ENCODE results near the gene LAX1.
"Not testable (repeated sequence)": the region's sequence is repeated elsewhere in the genome, so short reads cannot be mapped to it uniquely, and the experiment has no call there.

LAX1 gene

GRCh38 chr1:203765029-203765837 lies at the start of gene LAX1:
Gene LAX1 (plus strand): TSS chr1:203765183. CDS start chr1:203765566, 383 bp downstream.
- DNase-seq (ENCODE audit: low read depth in 2 of 2) = peak; percentile 54 to 68

GRCh38 chr1:203717120-203717519 lies 47.9 kb upstream of the LAX1 start:
- no peak for DNase-seq (ENCODE audit: low read depth in 2 of 2)

GRCh38 chr1:203720242-203720641 lies 44.7 kb upstream of the LAX1 start:
- DNase-seq (ENCODE audit: low read depth in 2 of 2) = no peak

- DNase-seq (ENCODE audit: low read depth in 2 of 2) = no peak
Observed at GRCh38 chr1:203722909-203723308, 42.1 kb upstream of the LAX1 start.

- no peak for DNase-seq (ENCODE audit: low read depth in 2 of 2)
Observed at GRCh38 chr1:203726417-203726867, 38.5 kb upstream of the LAX1 start.

- DNase-seq (ENCODE audit: low read depth in 2 of 2) = no peak
Observed at GRCh38 chr1:203733009-203733863, 31.7 kb upstream of the LAX1 start.

GRCh38 chr1:203742436-203742835 lies 22.5 kb upstream of the LAX1 start:
- DNase-seq (ENCODE audit: low read depth in 2 of 2) = no peak

GRCh38 chr1:203743091-203743571 lies 21.9 kb upstream of the LAX1 start:
- DNase-seq (ENCODE audit: low read depth in 2 of 2) = no peak

GRCh38 chr1:203744075-203744972 lies 20.7 kb upstream of the LAX1 start:
- DNase-seq (ENCODE audit: low read depth in 2 of 2) = no peak

- DNase-seq (ENCODE audit: low read depth in 2 of 2) = no peak
Observed at GRCh38 chr1:203746281-203746680, 18.7 kb upstream of the LAX1 start.

GRCh38 chr1:203751051-203751450 lies 13.9 kb upstream of the LAX1 start:
- DNase-seq (ENCODE audit: low read depth in 2 of 2) = no peak

- DNase-seq (ENCODE audit: low read depth in 2 of 2) = not testable (repeated sequence)
Observed at GRCh38 chr1:203751618-203752361, 13.2 kb upstream of the LAX1 start.

- DNase-seq (ENCODE audit: low read depth in 2 of 2) = no peak
Observed at GRCh38 chr1:203754455-203754864, 10.5 kb upstream of the LAX1 start.

- DNase-seq (ENCODE audit: low read depth in 2 of 2) = no peak
Observed at GRCh38 chr1:203756036-203756435, 8.9 kb upstream of the LAX1 start.

- DNase-seq (ENCODE audit: low read depth in 2 of 2) = not testable (repeated sequence)
Observed at GRCh38 chr1:203758749-203759148, 6.2 kb upstream of the LAX1 start.

GRCh38 chr1:203760506-203760905 lies 4.5 kb upstream of the LAX1 start:
- no peak for DNase-seq (ENCODE audit: low read depth in 2 of 2)

GRCh38 chr1:203761958-203762357 lies 3.0 kb upstream of the LAX1 start:
- not testable (repeated sequence) for DNase-seq (ENCODE audit: low read depth in 2 of 2)

GRCh38 chr1:203763505-203763904 lies 1.5 kb upstream of the LAX1 start:
- no peak for DNase-seq (ENCODE audit: low read depth in 2 of 2)

- no peak for DNase-seq (ENCODE audit: low read depth in 2 of 2)
Observed at GRCh38 chr1:203764105-203765028, 616 bp upstream of the LAX1 start.

- no peak for DNase-seq (ENCODE audit: low read depth in 2 of 2)
Observed at GRCh38 chr1:203768256-203768655, 3.3 kb downstream of the LAX1 start.

Data from stimulated activated CD4-positive, alpha-beta T cell treated with anti-CD3 and anti-CD28 coated beads, Interleukin-4, amount 100 ng/mL, for 48 hours (primary cell).